Epithelial cell of alveolus of lung (primary cell): ENCODE results near the gene PRC1. TPM values are rescaled to one million over a fixed set of nuclear protein-coding genes. Genes with fewer than 3 reads are reported as not detected.

Experiments used
- total RNA-seq: library from RNA; depleted of rRNA; stranded (reverse); fragments of >200 nt; gene quantifications from 2 replicates; pipeline ENCODE4 v1.2.1, GENCODE V29; 2015

The PRC1 gene
- total RNA-seq: 55.7 and 93.7 TPM in 2 replicates

DNA sequence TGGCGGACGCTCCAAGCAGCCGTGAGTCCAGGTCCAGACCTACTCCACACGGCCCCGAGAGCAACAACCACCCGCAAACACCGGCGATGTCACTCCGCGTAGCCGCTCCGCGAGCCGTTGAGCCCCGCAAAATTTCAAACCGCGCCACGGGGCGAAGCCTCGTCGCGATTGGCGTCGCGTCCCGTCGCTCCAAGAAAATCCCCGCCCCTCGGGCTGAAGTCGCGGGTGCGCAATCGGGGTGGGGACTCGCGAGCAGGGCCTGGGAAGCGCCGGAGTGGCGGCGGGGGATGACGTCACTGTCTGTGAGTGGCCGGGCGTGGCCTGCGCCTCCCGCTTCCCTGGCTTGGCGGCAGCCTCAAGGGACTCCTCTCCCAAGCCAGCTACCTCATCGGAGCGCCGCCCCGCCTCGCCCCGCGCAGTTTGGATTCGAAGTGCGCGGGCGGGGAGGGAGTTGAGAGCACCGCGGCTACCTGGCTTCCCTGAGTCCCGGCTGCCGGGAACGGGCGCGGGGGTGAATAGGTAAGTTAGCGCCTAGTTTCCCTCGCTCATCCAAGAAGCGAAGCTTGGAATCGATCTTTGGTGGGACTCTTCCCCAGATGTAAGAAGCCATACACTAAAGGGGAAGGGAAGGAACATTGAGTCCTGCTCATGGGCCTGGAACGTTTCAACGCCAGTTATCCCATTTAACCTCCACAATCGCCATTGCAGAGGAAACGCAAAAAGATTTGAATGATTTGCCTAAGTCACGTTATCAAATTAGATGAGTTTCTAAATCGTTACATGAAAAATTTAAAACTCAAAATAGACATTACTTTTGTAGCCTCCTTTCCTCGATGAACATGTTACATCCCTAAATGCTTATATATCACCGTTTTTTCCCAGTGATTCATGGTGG, at the start of gene PRC1:
TSS of gene PRC1 (minus strand) at position 119 of the 895 bp plus-strand sequence. CDS start at position 1, 118 bp downstream.

DNA sequence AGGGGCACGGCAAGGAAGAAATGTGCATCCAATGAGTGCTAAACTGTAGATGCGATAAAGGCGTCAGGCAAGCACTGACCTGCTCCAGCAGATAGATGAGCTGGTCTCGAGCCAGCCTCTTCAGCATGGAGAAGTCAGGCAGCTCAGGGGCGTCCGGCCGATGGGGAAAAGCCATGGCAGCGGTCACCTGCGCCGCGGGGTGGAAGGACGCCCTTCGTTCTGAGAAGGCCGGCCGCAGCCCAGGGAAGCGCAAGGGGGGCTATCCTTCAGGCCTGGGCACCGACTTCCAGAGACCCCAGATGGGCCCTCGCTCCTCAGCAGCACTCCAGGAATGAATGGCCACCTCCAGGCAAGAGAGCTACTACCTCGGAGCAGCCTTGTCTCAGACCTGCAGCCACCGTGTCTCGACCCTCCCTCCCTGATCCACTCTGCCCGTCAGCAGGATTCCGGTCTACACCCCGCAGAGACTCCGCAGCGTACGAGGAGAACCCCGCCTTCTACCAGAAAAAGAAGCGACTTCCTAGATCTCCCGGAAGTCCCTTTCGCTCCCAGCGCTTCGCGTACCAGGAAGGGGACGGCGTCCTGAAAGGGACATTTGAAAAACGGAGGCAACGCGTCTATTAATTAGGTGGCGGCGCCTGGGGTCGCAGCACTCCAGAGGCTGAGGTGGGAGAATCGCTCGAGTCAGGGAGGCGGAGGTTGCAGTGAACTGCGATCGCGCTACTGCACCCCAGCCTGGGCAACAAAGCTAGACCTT, 27.9 kb upstream of the PRC1 start, which contains the start of gene VPS33B:
TSS of gene VPS33B (minus strand) at position 520 of the 757 bp plus-strand sequence. CDS start at position 175, 345 bp downstream.

GRCh38 chr15:90954712-90955623, 39.4 kb downstream of the PRC1 start, which contains the start of gene RCCD1:
TSS of gene RCCD1 (plus strand) at chr15:90954884. CDS start at chr15:90956735, 1,851 bp downstream.

GRCh38 chr15:90934949-90935751, 59.2 kb downstream of the PRC1 start, which contains the start of gene UNC45A:
TSS of gene UNC45A (plus strand) at chr15:90935285. CDS start at chr15:90935325, 40 bp downstream.

DNA sequence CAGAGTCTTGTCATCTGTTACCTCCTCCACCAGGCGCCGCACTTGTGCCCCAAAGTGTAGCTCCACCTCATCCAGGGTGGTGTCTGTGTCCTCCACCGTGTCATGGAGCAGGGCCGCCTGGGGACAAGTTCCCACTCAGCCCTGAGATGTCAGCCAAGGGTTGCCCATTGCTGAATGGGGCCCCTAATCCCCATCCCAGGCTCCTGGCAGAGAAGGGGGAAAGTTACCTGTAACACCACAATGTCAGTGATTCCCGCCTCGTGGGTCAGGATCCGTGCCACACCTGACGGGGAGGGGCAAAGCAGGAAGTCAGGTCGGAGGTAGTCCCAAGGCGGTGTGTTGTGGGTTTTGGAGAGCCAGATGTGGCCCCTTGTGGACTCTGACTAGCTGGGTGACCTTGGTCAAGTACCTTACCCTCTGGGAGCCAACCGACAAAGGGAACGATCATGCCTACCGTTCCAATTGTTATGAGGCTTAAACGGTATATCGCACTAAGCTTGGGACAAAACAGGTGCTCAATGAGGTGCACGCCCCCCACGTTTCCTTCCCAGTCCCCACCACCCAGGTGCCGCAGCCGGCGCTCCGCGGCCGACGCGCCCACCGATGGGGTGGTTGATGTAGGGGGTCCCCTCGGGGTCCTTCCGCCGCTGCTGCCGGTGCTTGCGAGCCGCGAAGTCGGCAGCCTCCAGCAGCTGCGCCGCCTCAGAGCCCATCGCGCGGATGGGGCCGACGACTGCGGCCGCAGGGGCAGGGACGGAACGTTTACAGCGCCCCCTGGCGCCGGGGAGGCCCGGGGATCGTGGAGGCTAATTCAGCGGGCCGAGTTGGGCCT, 62.3 kb downstream of the PRC1 start, which contains the start of gene HDDC3:
TSS of gene HDDC3 (minus strand) at position 722 of the 832 bp plus-strand sequence. CDS start at position 713, 9 bp downstream.

Other genes starting within 250 kb of the PRC1 start
- gene FURIN, start 125.9 kb downstream of the PRC1 start, total RNA-seq: 72.6 and 84.4 TPM in 2 replicates
- 16.2 and 22.8 TPM in 2 replicates for gene FES, start 110.0 kb downstream of the PRC1 start, total RNA-seq
- 7.4 and 28.7 TPM in 2 replicates for gene MAN2A2, start 91.2 kb downstream of the PRC1 start, total RNA-seq
- gene HDDC3, start 62.0 kb downstream of the PRC1 start, total RNA-seq: 20.8 and 26.5 TPM in 2 replicates
- 38.3 and 43.2 TPM in 2 replicates for gene UNC45A, start 59.2 kb downstream of the PRC1 start, total RNA-seq
- gene RCCD1, start 39.7 kb downstream of the PRC1 start, total RNA-seq: 20.8 and 23.5 TPM in 2 replicates
- 10.9 and 16.6 TPM in 2 replicates for gene VPS33B, start 28.1 kb upstream of the PRC1 start, total RNA-seq
- 0.13 TPM in 1 of 2 replicates, not detected in the other for gene SV2B, start 105.7 kb upstream of the PRC1 start, total RNA-seq